Upper lobe of left lung (tissue), 4 donors: ENCODE results near the gene FAF2.

Experiments used
- CTCF ChIP-seq, 6 experiments: fragments of 450-650 bp in 4 of 6; fragments of 200-600 bp in 2 of 6; sonication (generic) in 2 of 6; IDR thresholded peaks; one replicate each; pipeline ENCODE4 v1.5.1; 2016 to 2019; ENCODE audit warnings: antibody characterized with exemption in 6 of 6
- POLR2A ChIP-seq, 4 donors: fragments of 450-650 bp; IDR thresholded peaks; one replicate each; pipeline ENCODE4 v1.5.1; 2016 to 2017; ENCODE audit warnings: antibody characterized with exemption in 4 of 4, mild to moderate bottlenecking in 2 of 4

- TF ChIP-seq CTCF (IDR thresholded peaks at IDR 0.05) (no peak), POLR2A (IDR thresholded peaks at IDR 0.05) (no peak)
Observed at GRCh38 chr5:176473335-176474006, 25.3 kb downstream of the FAF2 start.
